Panc1 (cell line): Measurements from ENCODE around the gene FAM20A. TPM values are rescaled to one million over a fixed set of nuclear protein-coding genes. Genes with fewer than 3 reads are reported as not detected.

Experiments used
- ATAC-seq: fragments of 200-7000 bp; cut with Tn5 transposase; 2 replicates; pipeline ENCODE4 v1.9.1; 2020; ENCODE audit warnings: mild to moderate bottlenecking, moderate library complexity
- BruUV-seq: library from RNA; stranded (reverse); fragments of 400-500 nt; replicated peaks from 2 replicates; lab custom pipeline; 2021; lab: Mats Ljungman, UMichigan
- CTCF ChIA-PET: fragments of 300-600 bp; sonication (Branson Sonifier 250); formaldehyde crosslinking; loops from one replicate; lab custom pipeline; 2022; ENCODE audit warnings: antibody characterized with exemption; lab: Charles Lee
- POLR2A ChIA-PET: fragments of 300-600 bp; sonication (Branson Sonifier 250); formaldehyde crosslinking; loops from one replicate; lab custom pipeline; 2022; ENCODE audit warnings: antibody characterized with exemption; lab: Charles Lee
- DNase-seq: peaks from one replicate; pipeline ENCODE4 v3.0.0-alpha.2; 2010; ENCODE audit warnings: low read depth, low spot score
- H3K27ac ChIP-seq: 2 replicates; pipeline ENCODE4 v1.5.1; 2011; ENCODE audit warnings: mild to moderate bottlenecking, low read length, inconsistent platforms
- H3K27me3 ChIP-seq: fragments of 200-500 bp; sonication (Bioruptor generic); 2 replicates; pipeline ENCODE4 v1.6.0; 2014; ENCODE audit warnings: low read length, inconsistent platforms; ENCODE audit not compliant: control insufficient read depth, insufficient read depth
- H3K36me3 ChIP-seq: fragments of 200-500 bp; sonication (Bioruptor generic); 2 replicates; pipeline ENCODE4 v1.5.1; 2014; ENCODE audit warnings: inconsistent platforms, mild to moderate bottlenecking, low read length, moderate library complexity; ENCODE audit not compliant: control insufficient read depth, insufficient read depth
- H3K4me1 ChIP-seq: 2 replicates; pipeline ENCODE4 v1.5.1; 2011; ENCODE audit warnings: inconsistent platforms, mild to moderate bottlenecking, low read length, moderate library complexity; ENCODE audit not compliant: control insufficient read depth, insufficient read depth
- H3K4me3 ChIP-seq, 2 experiments: 2 replicates each; pipeline ENCODE4 v1.5.1; 2011 to 2012; ENCODE audit warnings: low read depth in 2 of 2, low read length in 2 of 2, mild to moderate bottlenecking in 2 of 2, inconsistent platforms in 1 of 2, moderate library complexity in 1 of 2
- H3K9me3 ChIP-seq: fragments of 200-500 bp; sonication (Bioruptor generic); 2 replicates; pipeline ENCODE4 v1.5.1; 2014; ENCODE audit warnings: low read depth, mild to moderate bottlenecking, inconsistent platforms, low read length, moderate library complexity; ENCODE audit not compliant: control insufficient read depth, insufficient read depth
- POLR2AphosphoS5 ChIP-seq: IDR thresholded peaks from 2 replicates; pipeline ENCODE4 v1.6.1; 2012; ENCODE audit warnings: mild to moderate bottlenecking, low read depth, low read length, moderate library complexity
- SIN3A ChIP-seq: IDR thresholded peaks from 2 replicates; pipeline ENCODE4 v1.6.1; 2012; ENCODE audit warnings: low read depth, mild to moderate bottlenecking, low read length, moderate library complexity, borderline replicate concordance; ENCODE audit not compliant: insufficient read depth
- TCF7L2 ChIP-seq: IDR thresholded peaks from 2 replicates; pipeline ENCODE4 v1.6.1; 2011; ENCODE audit warnings: mild to moderate bottlenecking, low read depth, low read length, inconsistent platforms
- in situ Hi-C: cut with HindIII; loops from 2 replicates; pipeline ENCODE4 v1.10.0; 2016; ENCODE audit warnings: low sequenced_read_pairs, low pct_unique_long_range_greater_than_20kb
- intact Hi-C: fragments of 100-400 bp; cut with micrococcal nuclease; formaldehyde crosslinking; loops from one replicate; pipeline ENCODE4 v1.10.0; 2022; ENCODE audit not compliant: unreplicated experiment
- total RNA-seq: library from RNA; stranded (reverse); gene quantifications from one replicate; pipeline ENCODE4 v1.2.1, GENCODE V29; 2021; ENCODE audit not compliant: unreplicated experiment
- TF ChIP-seq, protein P1 (sequence below), 2 experiments: IDR thresholded peaks; 2 replicates each; pipeline ENCODE4 v1.6.1; 2011 to 2012; ENCODE audit warnings: low read depth in 2 of 2, control low read depth in 1 of 2, low read length in 1 of 2, mild to moderate bottlenecking in 1 of 2, moderate library complexity in 1 of 2; ENCODE audit not compliant: insufficient read depth in 1 of 2
- TF ChIP-seq, protein P2 (sequence below): fragments of 450-650 bp; IDR thresholded peaks from 2 replicates; pipeline ENCODE4 v1.5.1; 2017; ENCODE audit warnings: mild to moderate bottlenecking

Gene FAM20A
- total RNA-seq, 1 experiment from 2014 or later: 0.44 TPM

DNA sequence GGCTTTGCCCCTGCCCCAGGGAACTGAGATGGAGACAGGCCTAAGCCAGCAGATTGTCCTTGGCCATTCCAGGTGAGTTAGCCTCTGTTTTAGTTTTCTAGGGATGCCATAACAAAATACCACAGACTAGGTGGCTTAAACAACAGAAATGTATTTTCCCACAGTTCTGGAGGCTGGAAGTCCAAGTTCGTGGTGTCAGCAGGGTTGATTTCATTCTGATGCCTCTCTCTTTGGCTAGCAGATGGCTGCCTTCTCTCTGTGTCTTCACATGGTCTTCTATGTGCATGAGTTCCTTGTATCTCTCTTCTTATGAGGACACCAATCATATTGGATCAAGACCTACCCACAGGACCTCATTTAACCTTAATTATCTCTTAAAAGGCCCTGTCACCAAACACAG, 12.8 kb downstream of the FAM20A start:
- no peak for ATAC-seq
- H3K27me3 ChIP-seq: no peaks in the 10 kb centered on the region; the same call in 1 of the 2 replicates
- intact Hi-C loops (no loop called here), in situ Hi-C loops (no loop called here)
- no TSS peak for BruUV-seq
- H3K9me3 ChIP-seq: no peaks in the 10 kb centered on the region
- no peak for DNase-seq
- CTCF ChIA-PET: no interaction called here
- TF ChIP-seq POLR2AphosphoS5: no peak
- TF ChIP-seq TCF7L2: no peak
- TF ChIP-seq, protein P1, sequence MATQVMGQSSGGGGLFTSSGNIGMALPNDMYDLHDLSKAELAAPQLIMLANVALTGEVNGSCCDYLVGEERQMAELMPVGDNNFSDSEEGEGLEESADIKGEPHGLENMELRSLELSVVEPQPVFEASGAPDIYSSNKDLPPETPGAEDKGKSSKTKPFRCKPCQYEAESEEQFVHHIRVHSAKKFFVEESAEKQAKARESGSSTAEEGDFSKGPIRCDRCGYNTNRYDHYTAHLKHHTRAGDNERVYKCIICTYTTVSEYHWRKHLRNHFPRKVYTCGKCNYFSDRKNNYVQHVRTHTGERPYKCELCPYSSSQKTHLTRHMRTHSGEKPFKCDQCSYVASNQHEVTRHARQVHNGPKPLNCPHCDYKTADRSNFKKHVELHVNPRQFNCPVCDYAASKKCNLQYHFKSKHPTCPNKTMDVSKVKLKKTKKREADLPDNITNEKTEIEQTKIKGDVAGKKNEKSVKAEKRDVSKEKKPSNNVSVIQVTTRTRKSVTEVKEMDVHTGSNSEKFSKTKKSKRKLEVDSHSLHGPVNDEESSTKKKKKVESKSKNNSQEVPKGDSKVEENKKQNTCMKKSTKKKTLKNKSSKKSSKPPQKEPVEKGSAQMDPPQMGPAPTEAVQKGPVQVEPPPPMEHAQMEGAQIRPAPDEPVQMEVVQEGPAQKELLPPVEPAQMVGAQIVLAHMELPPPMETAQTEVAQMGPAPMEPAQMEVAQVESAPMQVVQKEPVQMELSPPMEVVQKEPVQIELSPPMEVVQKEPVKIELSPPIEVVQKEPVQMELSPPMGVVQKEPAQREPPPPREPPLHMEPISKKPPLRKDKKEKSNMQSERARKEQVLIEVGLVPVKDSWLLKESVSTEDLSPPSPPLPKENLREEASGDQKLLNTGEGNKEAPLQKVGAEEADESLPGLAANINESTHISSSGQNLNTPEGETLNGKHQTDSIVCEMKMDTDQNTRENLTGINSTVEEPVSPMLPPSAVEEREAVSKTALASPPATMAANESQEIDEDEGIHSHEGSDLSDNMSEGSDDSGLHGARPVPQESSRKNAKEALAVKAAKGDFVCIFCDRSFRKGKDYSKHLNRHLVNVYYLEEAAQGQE (IDR thresholded peaks at IDR 0.05; ENCODE audit: insufficient read depth in 1 of 2, low read depth in 2 of 2, low read length in 1 of 2): no peak
- no peak for TF ChIP-seq SIN3A
- TF ChIP-seq, protein P2, sequence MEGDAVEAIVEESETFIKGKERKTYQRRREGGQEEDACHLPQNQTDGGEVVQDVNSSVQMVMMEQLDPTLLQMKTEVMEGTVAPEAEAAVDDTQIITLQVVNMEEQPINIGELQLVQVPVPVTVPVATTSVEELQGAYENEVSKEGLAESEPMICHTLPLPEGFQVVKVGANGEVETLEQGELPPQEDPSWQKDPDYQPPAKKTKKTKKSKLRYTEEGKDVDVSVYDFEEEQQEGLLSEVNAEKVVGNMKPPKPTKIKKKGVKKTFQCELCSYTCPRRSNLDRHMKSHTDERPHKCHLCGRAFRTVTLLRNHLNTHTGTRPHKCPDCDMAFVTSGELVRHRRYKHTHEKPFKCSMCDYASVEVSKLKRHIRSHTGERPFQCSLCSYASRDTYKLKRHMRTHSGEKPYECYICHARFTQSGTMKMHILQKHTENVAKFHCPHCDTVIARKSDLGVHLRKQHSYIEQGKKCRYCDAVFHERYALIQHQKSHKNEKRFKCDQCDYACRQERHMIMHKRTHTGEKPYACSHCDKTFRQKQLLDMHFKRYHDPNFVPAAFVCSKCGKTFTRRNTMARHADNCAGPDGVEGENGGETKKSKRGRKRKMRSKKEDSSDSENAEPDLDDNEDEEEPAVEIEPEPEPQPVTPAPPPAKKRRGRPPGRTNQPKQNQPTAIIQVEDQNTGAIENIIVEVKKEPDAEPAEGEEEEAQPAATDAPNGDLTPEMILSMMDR: no peak
- POLR2A ChIA-PET: no interaction called here
- no peak overlapping the region for H3K4me3 ChIP-seq
- no peaks in the 10 kb centered on the region for H3K4me1 ChIP-seq
- H3K36me3 ChIP-seq: no peaks in the 10 kb centered on the region
- H3K27ac ChIP-seq: no peak overlapping the region

DNA sequence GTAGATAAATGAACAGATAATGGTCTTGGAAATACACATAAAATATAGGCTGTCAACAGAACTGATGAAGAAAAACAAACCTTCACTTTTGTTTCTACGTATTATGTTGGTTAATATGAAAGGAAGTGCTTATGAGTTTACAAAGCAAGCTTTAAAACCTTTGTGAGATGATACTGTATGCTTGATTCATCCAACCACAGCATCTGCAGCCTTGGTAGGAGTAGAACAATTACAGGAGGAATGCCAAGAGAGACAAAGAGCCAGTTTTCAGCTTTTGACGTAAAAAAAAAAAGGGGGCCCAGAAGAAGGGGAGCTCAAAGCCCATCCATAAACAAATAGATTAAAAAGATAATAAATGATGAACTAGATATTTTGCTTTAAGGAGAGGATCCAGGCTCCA, 13.3 kb downstream of the FAM20A start:
- intact Hi-C loops: no loop called here
- in situ Hi-C loops: no loop called here
- TF ChIP-seq, protein P2: no peak
- TF ChIP-seq, protein P1 (IDR thresholded peaks at IDR 0.05; ENCODE audit: insufficient read depth in 1 of 2, low read depth in 2 of 2, low read length in 1 of 2): no peak
- TF ChIP-seq SIN3A (no peak), TCF7L2 (no peak), POLR2AphosphoS5 (no peak)
- Histone ChIP-seq H3K4me1 (no peaks in the 10 kb centered on the region), H3K9me3 (no peaks in the 10 kb centered on the region), H3K36me3 (no peaks in the 10 kb centered on the region), H3K27ac (no peak overlapping the region), H3K4me3 (no peak overlapping the region), H3K27me3 (no peaks in the 10 kb centered on the region; the same call in 1 of the 2 replicates)
- CTCF ChIA-PET: no interaction called here
- no TSS peak for BruUV-seq
- no peak for ATAC-seq
- DNase-seq: no peak
- POLR2A ChIA-PET: no interaction called here
